H4 (cell line): Measurements from ENCODE around the gene PCGF1. TPM values are rescaled to one million over a fixed set of nuclear protein-coding genes. Genes with fewer than 3 reads are reported as not detected.

Source experiments
- DNase-seq: peaks from one replicate; pipeline ENCODE4 v3.0.0-alpha.2; 2015; ENCODE audit warnings: low spot score
- total RNA-seq: library from RNA; depleted of rRNA; stranded (reverse); fragments of >200 nt; shearing (Covaris generic); gene quantifications from 2 replicates; pipeline ENCODE4 v1.2.3, GENCODE V29; 2014

PCGF1 gene
- total RNA-seq, 1 experiment from 2014 or later, result 25.7 TPM

DNA sequence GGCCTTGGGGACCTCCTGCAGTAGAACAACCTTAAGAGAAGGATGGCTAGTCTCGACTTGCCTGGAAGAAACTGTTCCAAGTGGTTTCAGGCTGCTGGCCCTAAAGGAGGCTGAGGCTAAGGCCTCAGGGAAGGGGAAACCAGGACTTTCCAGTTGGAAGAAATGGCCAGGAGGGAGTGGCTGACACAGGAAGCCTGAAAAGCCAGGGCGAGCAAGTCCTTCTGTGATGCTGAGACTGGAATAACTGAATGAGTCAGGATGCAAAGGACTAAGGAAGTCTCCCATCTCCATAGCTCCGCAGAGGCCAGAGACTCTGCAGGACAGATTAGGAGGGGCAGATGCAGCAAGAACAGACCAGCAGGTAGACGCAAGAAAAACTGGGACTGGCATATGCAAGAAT, 29.6 kb upstream of the PCGF1 start:
- DNase-seq, result no peak

DNA sequence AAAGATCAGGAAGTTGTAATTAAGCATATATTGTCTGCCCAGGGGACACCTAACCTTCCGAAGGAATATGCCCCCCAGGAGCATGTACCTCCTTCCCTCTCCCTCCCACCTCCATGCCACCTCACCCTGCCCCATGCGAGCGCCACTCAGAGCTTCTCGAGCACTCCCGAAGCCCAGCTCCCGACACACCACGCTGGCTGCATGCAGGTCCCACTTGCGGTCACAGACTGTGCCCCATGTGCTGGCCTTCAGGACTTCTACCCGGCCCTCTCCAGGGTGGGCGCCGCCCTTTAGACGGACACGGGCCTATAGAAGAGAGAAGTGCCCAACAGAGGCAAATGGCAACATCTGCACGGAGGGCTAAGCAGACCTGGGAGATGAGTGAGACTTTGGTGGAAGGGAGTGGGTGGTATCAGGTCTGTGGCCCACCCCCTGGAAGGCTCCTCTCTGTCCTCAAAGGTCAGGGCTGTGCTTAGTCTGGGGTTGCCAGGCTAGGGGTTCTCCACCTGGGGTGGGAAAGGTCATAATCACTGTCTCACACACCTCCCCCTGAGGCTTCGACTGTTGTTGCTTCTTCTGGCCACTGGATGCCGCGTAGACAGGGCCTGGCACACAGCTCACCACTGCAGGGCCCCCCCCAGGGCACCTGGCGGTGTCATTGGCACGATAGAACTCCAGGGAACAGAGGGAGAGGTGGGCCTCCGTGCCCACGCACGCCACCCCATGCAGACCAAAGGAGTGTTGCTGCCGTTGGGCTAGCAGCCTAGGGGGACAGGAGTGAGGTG, 28.9 kb upstream of the PCGF1 start:
- no peak for DNase-seq

DNA sequence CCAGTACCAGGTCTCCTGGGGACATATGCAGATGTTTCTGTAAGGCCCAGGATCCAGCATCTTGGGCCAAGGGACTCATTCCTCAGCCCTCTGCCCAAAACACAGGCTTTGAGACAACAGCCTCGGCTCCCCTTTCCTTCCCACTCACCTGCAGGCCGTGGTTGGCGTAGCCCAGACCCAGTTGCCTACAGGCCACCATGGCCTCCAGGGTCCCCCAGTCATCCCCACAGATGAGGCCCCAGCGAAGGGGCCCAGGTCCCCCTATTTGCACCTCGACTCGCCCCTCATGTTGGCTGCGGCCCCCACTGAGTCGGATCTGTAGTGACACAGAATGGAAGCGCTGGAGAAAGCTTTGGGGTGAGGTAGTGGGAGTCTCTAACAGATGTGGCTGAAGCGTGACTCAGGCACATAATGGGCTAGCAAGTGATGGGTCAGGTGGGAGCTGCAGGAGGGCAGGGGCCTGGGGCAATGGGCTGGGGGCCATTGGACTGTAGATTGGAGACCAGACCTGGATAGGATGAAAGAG, 28.0 kb upstream of the PCGF1 start:
- DNase-seq, result no peak

DNA sequence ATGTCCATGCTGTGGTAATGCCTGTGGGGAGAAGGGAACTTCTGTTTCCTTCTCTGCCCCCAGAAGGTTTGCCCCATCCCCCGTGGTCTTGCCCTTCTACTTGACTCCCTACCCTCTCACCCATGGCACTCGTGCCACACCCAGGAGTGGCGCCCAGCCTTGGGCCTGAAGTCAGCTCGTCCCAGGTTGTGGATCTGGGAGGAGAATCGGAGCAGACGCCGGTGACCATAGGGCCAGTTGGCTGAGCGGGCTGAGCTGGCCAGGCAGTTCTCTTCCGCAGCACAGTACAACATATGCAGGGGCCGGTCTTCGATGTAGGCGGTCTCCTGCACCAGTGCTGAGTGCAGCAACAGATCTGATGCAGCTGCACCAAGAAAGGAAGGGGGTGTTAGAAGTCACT, 26.9 kb upstream of the PCGF1 start:
- DNase-seq, result no peak

DNA sequence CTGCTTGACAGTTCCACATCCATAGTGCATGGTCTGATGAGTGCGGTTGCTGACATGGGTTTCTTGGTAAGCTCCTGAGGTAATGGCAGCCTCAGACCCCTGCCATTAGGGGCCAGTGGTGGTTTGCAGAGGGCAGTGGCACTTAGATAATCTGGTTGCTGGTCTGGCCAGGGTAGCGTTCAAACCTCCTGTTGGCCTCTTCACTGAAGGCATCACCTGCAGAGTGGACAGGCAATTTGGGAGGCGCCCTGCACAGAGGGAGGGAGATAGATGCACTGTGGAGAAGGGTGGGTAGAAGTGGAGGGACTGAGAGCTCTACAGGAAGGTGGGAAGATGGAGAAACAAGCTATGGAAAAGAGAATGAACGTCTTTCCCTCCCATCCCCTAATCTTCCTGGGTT, 26.0 kb upstream of the PCGF1 start:
- no peak for DNase-seq

DNA sequence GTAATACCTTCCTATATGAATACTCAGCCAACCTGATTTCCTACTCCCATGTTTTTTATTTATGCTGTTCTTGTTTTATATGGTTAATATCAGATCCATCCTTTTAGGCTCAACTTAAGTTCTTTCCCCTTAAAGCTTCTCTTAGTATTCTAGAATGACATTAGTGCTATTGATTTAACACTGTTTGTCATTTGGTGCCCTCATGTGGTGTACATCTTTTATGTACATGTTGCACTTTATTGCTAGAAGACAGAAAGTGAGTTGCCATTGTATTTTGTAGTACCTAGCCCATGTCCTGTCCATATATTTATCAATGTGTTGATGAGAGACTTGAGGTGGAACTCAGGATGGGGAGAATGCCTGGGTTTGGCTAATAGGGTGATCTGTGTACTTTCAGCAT, 24.7 kb upstream of the PCGF1 start:
- DNase-seq, result peak; percentile 30

DNA sequence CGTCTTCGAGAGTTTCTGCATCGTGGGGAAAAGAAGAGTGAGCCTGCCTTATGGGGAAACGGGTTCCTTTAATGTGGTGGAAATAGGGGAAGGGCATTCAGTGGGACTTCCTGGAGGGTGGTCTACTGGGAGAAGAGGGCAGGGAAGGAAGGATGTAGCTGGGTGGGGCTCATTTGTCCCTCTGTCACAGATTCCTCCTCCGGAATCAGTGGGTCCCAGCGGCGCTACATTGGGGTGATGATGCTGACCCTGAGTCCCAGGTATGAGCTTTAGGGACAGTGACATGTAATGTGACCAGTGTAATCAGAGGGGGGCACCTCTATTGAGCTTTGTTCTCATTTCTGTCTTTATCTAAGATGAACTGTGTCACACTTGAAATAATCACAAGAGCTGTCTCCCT, 24.2 kb upstream of the PCGF1 start:
- DNase-seq, result no peak

DNA sequence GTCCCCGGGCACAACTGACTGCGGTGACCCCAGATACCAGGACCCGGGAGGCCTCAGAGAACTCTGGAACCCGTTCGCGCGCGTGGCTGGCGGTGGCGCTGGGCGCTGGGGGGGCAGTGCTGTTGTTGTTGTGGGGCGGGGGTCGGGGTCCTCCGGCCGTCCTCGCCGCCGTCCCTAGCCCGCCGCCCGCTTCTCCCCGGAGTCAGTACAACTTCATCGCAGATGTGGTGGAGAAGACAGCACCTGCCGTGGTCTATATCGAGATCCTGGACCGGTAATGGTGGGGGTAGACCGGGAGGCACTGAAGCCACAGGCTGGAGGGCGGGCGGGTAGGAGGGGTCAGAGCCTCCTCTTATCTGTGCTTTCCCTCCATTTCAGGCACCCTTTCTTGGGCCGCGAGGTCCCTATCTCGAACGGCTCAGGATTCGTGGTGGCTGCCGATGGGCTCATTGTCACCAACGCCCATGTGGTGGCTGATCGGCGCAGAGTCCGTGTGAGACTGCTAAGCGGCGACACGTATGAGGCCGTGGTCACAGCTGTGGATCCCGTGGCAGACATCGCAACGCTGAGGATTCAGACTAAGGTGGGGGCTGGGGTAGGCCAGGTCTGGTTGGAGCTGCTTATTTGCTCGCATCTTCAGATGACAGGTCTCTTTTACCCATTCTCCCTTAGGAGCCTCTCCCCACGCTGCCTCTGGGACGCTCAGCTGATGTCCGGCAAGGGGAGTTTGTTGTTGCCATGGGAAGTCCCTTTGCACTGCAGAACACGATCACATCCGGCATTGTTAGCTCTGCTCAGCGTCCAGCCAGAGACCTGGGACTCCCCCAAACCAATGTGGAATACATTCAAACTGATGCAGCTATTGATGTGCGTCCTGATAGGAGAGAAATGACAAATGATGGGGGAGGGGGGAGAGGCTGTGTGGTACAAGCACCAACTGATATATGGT, 23.0 kb upstream of the PCGF1 start:
- no peak for DNase-seq

DNA sequence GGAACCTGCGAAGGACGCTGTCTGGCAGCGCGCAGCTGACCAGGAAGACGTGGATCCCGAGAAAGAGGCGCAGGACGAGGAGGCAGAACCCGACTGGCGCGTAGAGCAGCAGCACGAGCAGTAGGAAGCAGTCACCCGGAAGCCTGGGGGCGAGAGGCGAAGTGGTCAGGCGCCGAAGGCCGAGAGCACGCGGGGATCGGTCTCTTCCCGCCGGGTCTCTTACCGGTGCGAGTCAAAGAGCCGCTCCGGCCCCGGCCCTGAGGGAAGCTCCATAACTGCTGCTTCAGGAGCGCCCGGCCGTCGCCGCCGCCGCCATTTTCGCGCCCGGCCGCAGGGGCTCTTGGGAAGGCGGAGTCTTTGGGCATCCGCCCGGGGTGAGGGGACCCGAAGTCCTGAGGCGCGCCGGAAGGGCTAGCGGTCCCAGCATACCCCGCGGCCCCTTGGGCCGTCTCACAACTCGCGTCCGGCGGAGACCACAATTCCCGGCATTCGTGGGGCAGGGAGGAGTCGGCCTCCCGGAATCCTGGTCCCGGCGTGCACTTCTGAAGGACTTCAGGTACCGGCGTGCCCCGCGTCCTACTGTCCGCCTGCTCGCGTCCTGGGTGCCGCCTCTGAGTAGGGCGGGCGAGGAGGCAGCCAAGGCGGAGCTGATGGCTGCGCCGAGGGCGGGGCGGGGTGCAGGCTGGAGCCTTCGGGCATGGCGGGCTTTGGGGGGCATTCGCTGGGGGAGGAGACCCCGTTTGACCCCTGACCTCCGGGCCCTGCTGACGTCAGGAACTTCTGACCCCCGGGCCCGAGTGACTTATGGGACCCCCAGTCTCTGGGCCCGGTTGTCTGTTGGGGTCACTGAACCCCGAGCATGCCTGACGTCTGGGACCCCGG, 22.1 kb upstream of the PCGF1 start, which contains the start of the genes AUP1 and HTRA2:
TSS of gene AUP1 (minus strand) at position 350 of the 882 bp plus-strand sequence. CDS start at position 273, 77 bp downstream.
TSS of gene HTRA2 (plus strand) at position 577 of the 882 bp plus-strand sequence. CDS start at position 651, 74 bp downstream.
- DNase-seq, result peak; percentile 98

DNA sequence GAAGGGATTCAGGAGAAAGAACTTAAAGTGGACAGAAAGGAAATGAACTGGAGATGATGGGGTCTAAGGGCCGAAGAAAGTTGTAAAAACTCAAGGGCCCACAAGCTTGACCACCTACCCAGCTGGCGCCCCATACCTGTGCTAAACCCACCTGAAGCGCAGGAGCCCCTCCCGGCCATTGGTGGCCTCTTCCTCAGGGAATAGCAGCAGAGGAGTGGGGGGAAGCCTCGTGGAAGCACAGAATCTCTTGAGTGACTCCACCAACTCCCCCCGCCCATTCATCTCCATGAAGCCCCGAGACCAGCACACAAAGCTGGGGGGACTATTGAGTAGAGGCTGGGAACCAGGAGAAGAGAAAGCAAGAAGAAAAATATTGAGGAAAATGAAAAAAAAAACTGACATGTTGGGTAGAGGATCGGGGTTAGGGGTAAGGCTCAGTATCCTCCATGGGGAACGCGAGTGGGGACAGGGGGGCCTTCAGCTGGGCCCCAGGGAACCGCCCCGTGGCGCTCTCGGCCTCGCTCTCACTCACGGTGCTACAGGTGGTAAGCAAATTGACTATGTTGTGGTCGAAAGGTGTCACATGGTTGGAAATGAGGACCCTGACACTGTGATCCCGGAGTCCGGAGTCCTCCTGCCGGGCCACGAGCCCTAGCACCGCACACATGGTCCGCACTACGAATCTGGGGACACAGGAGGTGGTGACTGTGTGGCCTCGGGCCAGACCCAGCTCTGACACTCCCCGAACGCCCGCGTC, 21.3 kb upstream of the PCGF1 start:
- DNase-seq, result no peak

DNA sequence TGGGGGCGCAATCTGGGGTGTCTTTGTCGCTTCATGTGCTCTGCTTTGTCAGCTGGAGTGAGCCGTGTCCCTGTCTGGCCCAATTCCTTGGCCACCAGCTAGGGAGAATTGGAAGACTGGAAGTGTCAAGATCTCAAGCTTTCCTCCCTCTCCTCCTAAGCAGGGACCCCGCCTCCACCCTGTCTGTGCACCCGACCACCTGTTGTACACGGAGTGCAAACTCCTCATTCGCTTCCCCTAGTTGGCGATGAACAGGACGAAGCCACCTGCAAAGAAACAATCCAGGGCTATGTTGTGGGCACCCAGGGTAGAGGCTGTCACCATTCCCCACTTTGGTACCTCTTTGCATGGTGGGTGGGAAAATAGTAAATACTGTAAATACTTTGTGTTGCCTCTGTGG, 20.2 kb upstream of the PCGF1 start:
- DNase-seq, result no peak

DNA sequence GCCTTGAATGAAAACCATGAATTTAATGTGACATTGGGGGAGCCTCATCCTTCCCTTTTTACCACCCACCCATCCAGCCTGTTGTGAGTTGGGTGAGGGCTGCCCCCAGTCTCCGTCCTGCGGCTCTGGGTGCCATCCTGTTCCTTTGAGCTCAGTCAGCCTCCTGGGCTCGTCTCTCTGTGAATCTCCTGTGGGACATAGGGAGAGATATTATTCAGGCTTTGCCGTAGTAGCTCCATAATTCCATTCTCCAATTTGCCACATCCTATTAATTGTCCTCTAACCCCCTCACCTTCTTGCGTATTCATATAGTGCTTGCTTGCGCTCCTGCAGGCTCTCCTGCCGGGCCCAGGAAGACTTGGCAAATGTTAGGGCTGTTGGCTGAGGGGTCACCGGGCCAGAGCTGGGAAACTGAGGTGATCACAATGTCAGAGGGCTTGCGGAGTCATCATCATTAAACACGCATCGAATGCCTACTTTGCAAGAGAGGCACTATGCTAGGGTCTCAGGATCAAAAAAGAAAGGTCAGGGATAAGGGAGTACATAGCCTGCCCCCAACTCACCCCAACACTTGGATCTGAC, 19.2 kb upstream of the PCGF1 start:
- no peak for DNase-seq

DNA sequence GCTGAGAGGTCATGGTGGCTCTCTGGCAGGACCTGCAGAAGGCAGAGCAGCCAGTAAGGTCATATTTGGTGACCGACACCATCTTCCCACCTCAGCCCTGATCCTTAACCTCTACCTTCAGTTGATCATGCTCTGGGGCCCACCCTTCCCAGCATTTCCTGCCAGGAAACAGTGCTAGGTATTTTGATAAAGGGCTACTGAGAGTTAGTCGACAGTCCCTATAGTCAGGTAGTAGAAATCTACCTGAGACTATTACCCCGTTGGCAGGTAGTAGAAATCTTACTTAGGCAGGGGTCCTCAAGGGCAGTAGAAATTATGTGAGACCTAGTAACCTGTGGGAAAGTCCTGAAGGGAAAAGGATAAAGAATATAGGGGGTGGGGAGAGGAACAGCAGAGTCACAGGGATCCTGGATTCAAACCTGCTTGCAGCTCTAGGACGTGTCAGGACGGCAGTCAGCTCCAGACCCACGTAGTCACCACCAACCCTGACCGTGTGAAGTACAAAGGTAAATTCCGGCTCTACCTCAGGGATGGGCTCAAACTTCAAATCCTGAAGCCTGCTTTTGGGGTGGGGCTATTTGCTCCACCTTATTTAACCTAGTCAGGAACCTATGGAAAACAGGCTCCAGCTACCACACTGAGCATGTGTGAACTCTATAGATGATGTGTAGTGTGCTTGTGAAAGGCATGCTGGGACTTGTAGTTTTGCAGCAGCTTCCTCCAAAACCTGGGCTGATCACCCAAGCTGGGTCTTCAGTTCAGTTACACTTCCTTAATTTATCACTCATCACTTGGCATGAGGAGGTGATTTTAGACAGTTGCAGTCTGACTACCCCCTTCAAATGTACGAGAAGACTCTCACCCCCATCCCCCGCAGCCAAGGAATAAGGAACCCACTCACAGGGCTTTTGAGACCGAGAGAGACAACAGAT, 18.5 kb upstream of the PCGF1 start, which contains the start of gene DQX1:
TSS of gene DQX1 (minus strand) at position 515 of the 932 bp plus-strand sequence. CDS start at position 13, 502 bp downstream.
- DNase-seq, result no peak

DNA sequence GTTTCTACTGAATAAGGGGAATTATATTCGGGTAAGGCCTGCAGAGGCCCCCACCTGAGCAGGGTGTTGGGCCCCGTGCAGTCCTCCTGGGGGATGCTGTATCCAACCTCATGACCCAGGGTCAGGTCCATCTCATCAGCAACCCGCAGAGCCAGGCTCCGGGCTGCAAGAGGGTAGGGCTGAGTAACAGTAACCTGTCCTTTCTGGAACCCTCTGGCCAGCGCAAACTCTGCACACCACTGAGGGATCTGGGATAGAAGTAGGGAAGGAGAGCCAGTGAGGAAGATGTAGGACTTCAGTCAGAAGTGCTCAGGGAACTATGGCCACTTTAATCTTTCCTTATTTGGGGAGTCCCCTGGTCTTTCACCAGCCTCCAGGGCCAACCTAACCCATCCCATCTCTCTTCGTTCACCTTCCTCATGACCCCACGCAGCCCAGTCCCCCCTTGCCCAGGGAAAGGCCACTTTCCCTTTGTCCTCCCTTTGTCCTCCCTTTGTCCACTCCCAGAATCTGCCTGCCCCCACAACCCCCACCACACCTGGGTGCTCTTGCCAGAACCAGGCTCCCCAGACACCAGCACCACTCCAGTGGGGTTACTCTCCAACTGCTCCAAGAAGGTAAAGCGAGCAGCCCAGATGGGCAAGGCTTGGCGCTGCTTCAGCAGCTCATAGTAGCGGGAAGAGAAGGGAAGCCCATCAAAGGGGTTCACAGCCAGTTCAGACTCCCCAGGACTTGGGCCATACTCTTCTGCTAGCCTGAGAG, 17.6 kb upstream of the PCGF1 start:
- no peak for DNase-seq

DNA sequence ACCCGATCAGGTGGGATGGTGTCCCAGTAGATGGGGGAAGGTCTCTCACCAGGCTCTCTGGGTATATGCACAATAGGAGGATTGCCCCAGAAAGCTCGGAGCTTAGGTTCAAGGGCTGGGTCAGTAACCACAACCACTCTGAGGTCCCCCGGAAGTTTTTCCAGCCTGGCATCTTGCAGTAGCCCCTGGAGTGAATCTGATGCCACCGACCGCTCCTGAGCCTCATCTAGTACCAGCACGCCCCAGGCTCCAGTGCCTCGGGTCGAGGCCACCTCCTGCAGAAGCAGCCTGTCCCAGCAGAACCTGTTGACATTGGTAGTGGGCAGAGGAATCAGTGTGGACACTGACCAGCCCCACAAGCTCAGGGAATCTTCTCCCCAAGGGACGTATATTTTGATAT, 16.5 kb upstream of the PCGF1 start:
- no peak for DNase-seq

DNA sequence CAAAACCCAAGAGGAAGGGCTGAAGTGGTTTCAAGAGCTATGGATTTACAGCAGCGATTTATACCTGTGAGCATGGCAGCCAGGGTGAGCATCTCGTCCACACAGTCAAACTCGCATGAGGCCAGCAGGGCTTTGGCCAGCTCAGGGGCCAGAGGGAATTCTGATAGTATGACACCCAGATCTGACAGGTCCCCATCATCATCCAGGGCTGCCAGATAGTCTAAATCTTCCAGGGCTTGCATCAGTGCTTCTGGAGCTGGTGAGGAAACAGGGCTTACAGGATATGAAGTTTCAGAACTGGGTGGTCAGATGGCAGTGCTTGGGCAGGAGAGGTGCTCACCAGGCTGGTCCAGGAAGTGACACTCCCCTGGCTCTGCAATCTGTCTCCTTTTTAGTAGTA, 15.0 kb upstream of the PCGF1 start:
- DNase-seq, result no peak

DNA sequence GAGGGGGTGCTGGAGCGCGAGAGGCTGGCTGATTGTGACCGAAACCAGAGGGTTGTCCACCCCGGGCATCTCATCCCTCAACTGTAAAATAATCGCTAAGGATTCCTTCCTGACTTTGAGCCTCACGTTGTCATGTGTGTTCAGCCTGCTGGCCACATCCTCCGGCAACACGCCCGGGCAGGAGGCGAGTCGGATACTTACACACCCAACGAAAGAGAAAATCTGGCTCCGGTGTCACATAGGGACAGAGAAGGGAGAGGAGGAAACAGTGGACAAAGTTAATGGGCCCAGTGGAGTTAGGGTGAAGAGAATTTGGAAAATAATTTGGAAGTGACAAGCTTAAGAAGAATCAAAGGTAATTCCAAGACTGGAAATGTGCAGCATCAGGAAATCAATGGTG, 9.2 kb upstream of the PCGF1 start:
- no peak for DNase-seq

DNA sequence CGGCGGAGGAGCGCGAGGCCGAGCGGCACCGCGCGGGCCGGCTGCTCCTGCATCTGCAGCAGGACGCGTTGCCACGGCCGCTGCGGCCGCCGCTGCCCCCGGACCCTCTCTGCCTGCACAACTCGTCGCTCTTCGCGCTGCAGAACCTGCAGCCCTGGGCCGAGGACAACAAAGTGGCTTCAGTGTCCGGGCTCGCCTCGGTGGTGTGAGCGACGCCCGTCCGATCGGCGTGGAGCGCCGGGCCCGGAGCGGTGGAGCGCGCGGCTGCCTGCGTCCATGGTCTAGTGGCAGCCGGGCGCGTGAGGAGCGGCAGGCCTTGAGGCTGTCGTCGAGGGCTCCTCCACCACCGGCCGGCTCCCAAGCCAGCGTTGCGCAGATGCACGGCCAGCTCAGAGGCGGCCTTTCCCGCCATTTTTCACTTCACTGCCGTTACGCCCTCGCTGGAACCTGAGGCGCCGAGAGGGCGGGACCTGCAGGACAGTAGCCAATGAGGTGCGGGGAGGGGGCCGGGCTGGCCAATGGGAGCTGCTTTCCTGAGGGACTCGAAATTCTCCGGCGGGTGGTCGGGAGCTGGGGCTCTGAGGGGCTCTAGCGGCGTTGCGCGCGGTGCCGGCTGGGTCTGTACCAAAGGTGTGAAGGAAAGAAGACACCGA, 8.6 kb upstream of the PCGF1 start:
- no peak for DNase-seq
